SK-N-SH (cell line): ENCODE results near the gene SPAM1.

ENCODE experiments used
- EP300 ChIP-seq, 2 experiments: IDR thresholded peaks; 2 replicates each; pipeline versions ENCODE4 v1.4.0 to v1.6.1; 2012; ENCODE audit warnings: borderline replicate concordance in 1 of 2, low read depth in 1 of 2, low read length in 1 of 2
- EZH2phosphoT487 ChIP-seq: fragments of 200-600 bp; sonication (generic); IDR thresholded peaks from 2 replicates; pipeline ENCODE4 v1.6.1; 2017; ENCODE audit warnings: low read depth, mixed run types, mild to moderate bottlenecking, antibody characterized with exemption, moderate library complexity, borderline replicate concordance
- GABPA ChIP-seq: IDR thresholded peaks from 2 replicates; pipeline ENCODE4 v1.4.0; 2012; ENCODE audit warnings: low read depth, mild to moderate bottlenecking
- JUND ChIP-seq: IDR thresholded peaks from 2 replicates; pipeline ENCODE4 v1.4.0; 2012
- MAX ChIP-seq: IDR thresholded peaks from 2 replicates; pipeline ENCODE4 v1.4.0; 2012; ENCODE audit warnings: low read depth
- POLR2AphosphoS5 ChIP-seq: IDR thresholded peaks from 2 replicates; pipeline ENCODE4 v1.6.1; 2012; ENCODE audit warnings: low read depth, low read length
- RFX5 ChIP-seq: IDR thresholded peaks from 2 replicates; pipeline ENCODE4 v1.6.1; 2012; ENCODE audit warnings: mild to moderate bottlenecking, improper control_type of control experiment, low read length
- YY1 ChIP-seq: IDR thresholded peaks from 2 replicates; pipeline ENCODE4 v1.4.0; 2012; ENCODE audit warnings: low read depth, mild to moderate bottlenecking
- TF ChIP-seq, protein P1 (sequence below): fragments of 150-350 bp; IDR thresholded peaks from 2 replicates; pipeline ENCODE4 v1.6.1; 2017; ENCODE audit warnings: antibody characterized with exemption, low read length, low read depth, borderline replicate concordance
- TF ChIP-seq, protein P2 (sequence below): fragments of 200-600 bp; sonication (generic); IDR thresholded peaks from 2 replicates; pipeline ENCODE4 v1.6.1; 2017; ENCODE audit warnings: antibody characterized with exemption, mild to moderate bottlenecking, moderate library complexity

GRCh38 chr7:123948136-123948535 is 23.1 kb downstream of the SPAM1 start:
- TF ChIP-seq, protein P1, sequence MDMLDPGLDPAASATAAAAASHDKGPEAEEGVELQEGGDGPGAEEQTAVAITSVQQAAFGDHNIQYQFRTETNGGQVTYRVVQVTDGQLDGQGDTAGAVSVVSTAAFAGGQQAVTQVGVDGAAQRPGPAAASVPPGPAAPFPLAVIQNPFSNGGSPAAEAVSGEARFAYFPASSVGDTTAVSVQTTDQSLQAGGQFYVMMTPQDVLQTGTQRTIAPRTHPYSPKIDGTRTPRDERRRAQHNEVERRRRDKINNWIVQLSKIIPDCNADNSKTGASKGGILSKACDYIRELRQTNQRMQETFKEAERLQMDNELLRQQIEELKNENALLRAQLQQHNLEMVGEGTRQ = no peak
- TF ChIP-seq, protein P2, sequence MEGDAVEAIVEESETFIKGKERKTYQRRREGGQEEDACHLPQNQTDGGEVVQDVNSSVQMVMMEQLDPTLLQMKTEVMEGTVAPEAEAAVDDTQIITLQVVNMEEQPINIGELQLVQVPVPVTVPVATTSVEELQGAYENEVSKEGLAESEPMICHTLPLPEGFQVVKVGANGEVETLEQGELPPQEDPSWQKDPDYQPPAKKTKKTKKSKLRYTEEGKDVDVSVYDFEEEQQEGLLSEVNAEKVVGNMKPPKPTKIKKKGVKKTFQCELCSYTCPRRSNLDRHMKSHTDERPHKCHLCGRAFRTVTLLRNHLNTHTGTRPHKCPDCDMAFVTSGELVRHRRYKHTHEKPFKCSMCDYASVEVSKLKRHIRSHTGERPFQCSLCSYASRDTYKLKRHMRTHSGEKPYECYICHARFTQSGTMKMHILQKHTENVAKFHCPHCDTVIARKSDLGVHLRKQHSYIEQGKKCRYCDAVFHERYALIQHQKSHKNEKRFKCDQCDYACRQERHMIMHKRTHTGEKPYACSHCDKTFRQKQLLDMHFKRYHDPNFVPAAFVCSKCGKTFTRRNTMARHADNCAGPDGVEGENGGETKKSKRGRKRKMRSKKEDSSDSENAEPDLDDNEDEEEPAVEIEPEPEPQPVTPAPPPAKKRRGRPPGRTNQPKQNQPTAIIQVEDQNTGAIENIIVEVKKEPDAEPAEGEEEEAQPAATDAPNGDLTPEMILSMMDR = no peak
- no peak for TF ChIP-seq JUND
- no peak for TF ChIP-seq YY1
- no peak for TF ChIP-seq MAX
- TF ChIP-seq POLR2AphosphoS5 = no peak
- TF ChIP-seq RFX5 = no peak
- TF ChIP-seq EZH2phosphoT487 = no peak
- no peak for TF ChIP-seq EP300 (IDR thresholded peaks at IDR 0.05; ENCODE audit: borderline replicate concordance in 1 of 2, low read depth in 1 of 2, low read length in 1 of 2)
- TF ChIP-seq GABPA = no peak
